Effector memory CD8-positive, alpha-beta T cell (primary cell): Measurements from ENCODE around the gene PCDHGA8.
"Not testable (repeated sequence)": the region's sequence is repeated elsewhere in the genome, so short reads cannot be mapped to it uniquely, and the experiment has no call there.

Experiments
- ATAC-seq: fragments of 150-1000 bp; cut with Tn5 transposase; replicated peaks from 2 replicates; pipeline ENCODE4 v1.10.0; 2021; ENCODE audit warnings: mild to moderate bottlenecking, moderate library complexity
- DNase-seq, 3 experiments: peaks; one replicate each; pipeline ENCODE4 v3.0.0; 2021
- H3K27ac Mint-ChIP-seq, 2 donors: one replicate each; pipeline ENCODE4 v1.8.0; 2022; ENCODE audit warnings: mild to moderate bottlenecking in 2 of 2, mixed read lengths in 2 of 2, moderate library complexity in 2 of 2
- H3K27me3 Mint-ChIP-seq, 2 donors: one replicate each; pipeline ENCODE4 v1.8.0; 2022; ENCODE audit warnings: mixed read lengths in 2 of 2
- H3K36me3 Mint-ChIP-seq: one replicate; pipeline ENCODE4 v1.8.0; 2022; ENCODE audit warnings: mild to moderate bottlenecking, moderate library complexity, mixed read lengths; ENCODE audit not compliant: insufficient read depth
- H3K4me1 Mint-ChIP-seq, 2 donors: one replicate each; pipeline ENCODE4 v1.8.0; 2022; ENCODE audit warnings: low read depth in 2 of 2, mixed read lengths in 2 of 2
- H3K4me3 Mint-ChIP-seq, 2 donors: one replicate each; pipeline ENCODE4 v1.8.0; 2022; ENCODE audit warnings: mild to moderate bottlenecking in 2 of 2, mixed read lengths in 2 of 2, moderate library complexity in 2 of 2
- H3K9me3 Mint-ChIP-seq, 2 donors: one replicate each; pipeline ENCODE4 v1.8.0; 2022; ENCODE audit warnings: mixed read lengths in 2 of 2

The PCDHGA8 gene

GRCh38 chr5:141399555-141400258, 7.3 kb downstream of the PCDHGA8 start:
- H3K27me3 Mint-ChIP-seq = peaks cover 50 to 77% of the 10 kb centered on the region in 2 donors
- peaks cover 0 to 3% of the 10 kb centered on the region in 2 donors for H3K4me1 Mint-ChIP-seq
- no peak overlapping the region for H3K4me3 Mint-ChIP-seq
- peaks cover 4% of the 10 kb centered on the region for H3K36me3 Mint-ChIP-seq
- peaks cover 0 to 5% of the 10 kb centered on the region in 2 donors for H3K9me3 Mint-ChIP-seq
- no peak for DNase-seq
- no peak for ATAC-seq
- no peak overlapping the region for H3K27ac Mint-ChIP-seq

GRCh38 chr5:141402553-141403243, 10.3 kb downstream of the PCDHGA8 start, which contains the start of gene PCDHGA9:
Gene PCDHGA9, plus strand, starts transcription at chr5:141402778. Its CDS starts 175 bp downstream, at chr5:141402953.
- peaks cover 0 to 3% of the 10 kb centered on the region in 2 donors for H3K4me1 Mint-ChIP-seq
- H3K27ac Mint-ChIP-seq = no peak within 1 kb of the TSS
- H3K4me3 Mint-ChIP-seq = peak within 1 kb of the TSS; percentile 29 to 51
- no peak for ATAC-seq
- DNase-seq = no peak
- H3K9me3 Mint-ChIP-seq = peaks cover 0 to 5% of the 10 kb centered on the region in 2 donors
- peaks cover 61 to 79% of the 10 kb centered on the region in 2 donors for H3K27me3 Mint-ChIP-seq
- peaks cover 2% of the 10 kb centered on the region for H3K36me3 Mint-ChIP-seq

- H3K36me3 Mint-ChIP-seq = no peaks in the 10 kb centered on the region
- no peak overlapping the region for H3K27ac Mint-ChIP-seq
- H3K4me1 Mint-ChIP-seq = peaks cover 0 to 3% of the 10 kb centered on the region in 2 donors
- ATAC-seq (no peak), DNase-seq (no peak)
- H3K4me3 Mint-ChIP-seq = peak overlapping the region in 1 of 2 donors; percentile 29
- peaks cover 0 to 5% of the 10 kb centered on the region in 2 donors for H3K9me3 Mint-ChIP-seq
- peaks cover 66 to 86% of the 10 kb centered on the region in 2 donors for H3K27me3 Mint-ChIP-seq
Observed at GRCh38 chr5:141403387-141403786, 11.0 kb downstream of the PCDHGA8 start.

DNA sequence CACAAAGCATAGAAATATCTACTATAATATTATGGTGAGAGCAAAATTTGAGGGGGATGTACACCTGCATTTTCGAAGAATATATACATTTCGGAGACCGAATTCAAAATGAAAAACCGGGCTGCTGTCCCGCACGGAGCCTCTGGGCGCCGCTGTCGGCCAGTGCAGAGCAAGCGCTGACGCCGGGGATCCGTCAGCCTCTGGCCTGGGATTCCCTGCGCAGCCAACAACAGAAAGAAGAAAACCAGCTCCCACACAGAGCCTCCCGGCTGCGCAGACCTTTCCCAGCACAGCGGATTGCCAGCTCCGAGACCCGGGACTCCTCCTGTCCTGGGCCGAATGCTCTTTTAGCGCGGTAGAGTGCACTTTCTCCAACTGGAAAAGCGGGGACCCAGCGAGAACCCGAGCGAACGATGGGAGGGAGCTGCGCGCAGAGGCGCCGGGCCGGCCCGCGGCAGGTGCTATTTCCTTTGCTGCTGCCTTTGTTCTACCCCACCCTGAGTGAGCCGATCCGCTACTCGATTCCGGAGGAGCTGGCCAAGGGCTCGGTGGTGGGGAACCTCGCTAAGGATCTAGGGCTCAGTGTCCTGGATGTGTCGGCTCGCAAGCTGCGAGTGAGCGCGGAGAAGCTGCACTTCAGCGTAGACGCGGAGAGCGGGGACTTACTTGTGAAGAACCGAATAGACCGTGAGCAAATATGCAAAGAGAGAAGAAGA, 15.5 kb downstream of the PCDHGA8 start, which contains the start of gene PCDHGB6:
Gene PCDHGB6 (plus strand): TSS at position 232 of the 716 bp plus-strand sequence. CDS start 182 bp downstream, at position 414.
- peak within 1 kb of the TSS; percentile 23 to 48 for H3K4me3 Mint-ChIP-seq
- H3K27me3 Mint-ChIP-seq = peaks cover 55 to 73% of the 10 kb centered on the region in 2 donors
- not testable (repeated sequence) for DNase-seq, H3K4me1 Mint-ChIP-seq, H3K9me3 Mint-ChIP-seq, ATAC-seq, H3K36me3 Mint-ChIP-seq, H3K27ac Mint-ChIP-seq

GRCh38 chr5:141409598-141410306, 17.3 kb downstream of the PCDHGA8 start:
- Mint-ChIP-seq H3K27ac (no peak overlapping the region), H3K4me1 (peaks cover 8 to 15% of the 10 kb centered on the region in 2 donors), H3K36me3 (peaks cover 7% of the 10 kb centered on the region), H3K27me3 (peaks cover 57 to 73% of the 10 kb centered on the region in 2 donors), H3K4me3 (no peak overlapping the region), H3K9me3 (peaks cover 7% of the 10 kb centered on the region in 2 donors)
- ATAC-seq (no peak), DNase-seq (no peak)

DNA sequence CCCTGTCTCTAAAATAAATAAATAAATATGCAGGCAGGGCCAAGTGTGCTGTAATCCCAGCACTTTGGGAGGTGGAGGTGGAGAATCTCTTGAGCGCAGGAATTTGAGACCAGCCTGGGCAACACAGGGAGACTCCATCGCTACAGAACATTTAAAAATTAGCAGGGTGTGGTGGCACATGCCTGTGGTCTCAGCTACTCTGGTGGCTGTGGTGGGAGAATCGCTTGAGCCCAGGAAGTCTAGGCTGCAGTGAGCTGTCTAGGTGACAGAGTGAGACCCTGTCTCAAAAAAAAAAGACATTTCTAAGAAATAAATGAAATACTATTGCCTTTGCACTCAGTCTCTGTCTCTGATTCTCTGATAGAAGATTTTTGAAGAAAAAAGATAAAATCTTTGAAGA, 19.1 kb downstream of the PCDHGA8 start:
- Mint-ChIP-seq H3K27ac (no peak overlapping the region), H3K36me3 (peaks cover 7% of the 10 kb centered on the region), H3K27me3 (peaks cover 56 to 72% of the 10 kb centered on the region in 2 donors), H3K4me1 (peaks cover 8 to 19% of the 10 kb centered on the region in 2 donors), H3K9me3 (peaks cover 7% of the 10 kb centered on the region in 2 donors), H3K4me3 (no peak overlapping the region)
- DNase-seq = no peak
- ATAC-seq = no peak

DNA sequence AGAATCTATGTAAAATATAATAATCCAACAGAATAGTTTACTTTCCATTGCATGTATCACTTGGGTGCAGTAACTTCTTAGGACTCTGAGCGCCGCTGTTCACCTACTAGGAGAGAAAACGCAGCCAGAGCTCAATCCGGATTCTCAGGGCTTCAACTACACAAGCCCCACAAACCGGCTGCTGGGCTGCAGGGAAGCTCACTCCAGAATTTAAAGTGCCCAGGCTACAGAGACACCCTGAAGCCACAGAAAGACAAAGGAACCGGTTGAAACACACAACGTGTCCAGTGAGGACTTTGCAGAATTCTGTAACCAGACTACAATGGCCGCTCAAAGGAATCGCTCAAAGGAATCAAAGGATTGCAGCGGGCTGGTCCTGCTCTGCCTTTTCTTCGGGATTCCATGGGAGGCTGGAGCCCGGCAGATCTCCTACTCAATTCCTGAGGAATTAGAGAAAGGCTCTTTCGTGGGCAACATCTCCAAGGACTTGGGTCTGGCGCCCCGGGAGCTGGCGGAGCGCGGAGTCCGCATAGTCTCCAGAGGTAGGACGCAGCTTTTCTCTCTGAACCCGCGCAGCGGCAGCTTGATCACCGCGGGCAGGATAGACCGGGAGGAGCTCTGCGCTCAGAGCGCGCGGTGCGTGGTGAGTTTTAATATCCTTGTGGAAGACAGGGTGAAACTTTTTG, 20.6 kb downstream of the PCDHGA8 start, which contains the start of gene PCDHGA10:
Gene PCDHGA10 (plus strand): TSS at position 134 of the 686 bp plus-strand sequence. CDS start 189 bp downstream, at position 323.
- Mint-ChIP-seq H3K36me3 (peaks cover 11% of the 10 kb centered on the region), H3K4me1 (peaks cover 10 to 22% of the 10 kb centered on the region in 2 donors), H3K9me3 (peaks cover 7 to 10% of the 10 kb centered on the region in 2 donors), H3K4me3 (peak within 1 kb of the TSS; percentile 79 to 81), H3K27me3 (peaks cover 63 to 77% of the 10 kb centered on the region in 2 donors), H3K27ac (peak within 1 kb of the TSS in 1 of 2 donors; percentile 63)
- DNase-seq (peak; percentile 35 to 40 (median 35)), ATAC-seq (peak; percentile 80)

- peaks cover 64 to 77% of the 10 kb centered on the region in 2 donors for H3K27me3 Mint-ChIP-seq
- H3K36me3 Mint-ChIP-seq = peaks cover 11% of the 10 kb centered on the region
Observed at GRCh38 chr5:141413540-141414069, 21.2 kb downstream of the PCDHGA8 start.

GRCh38 chr5:141414548-141415274, 22.3 kb downstream of the PCDHGA8 start:
- Mint-ChIP-seq H3K4me3 (peak overlapping the region; percentile 7 to 43), H3K4me1 (peaks cover 10 to 22% of the 10 kb centered on the region in 2 donors), H3K36me3 (peaks cover 18% of the 10 kb centered on the region), H3K9me3 (peaks cover 7 to 19% of the 10 kb centered on the region in 2 donors), H3K27me3 (peaks cover 61 to 77% of the 10 kb centered on the region in 2 donors)
- not testable (repeated sequence) for H3K27ac Mint-ChIP-seq, ATAC-seq, DNase-seq

More at GRCh38 chr5:141413540-141414069, 21.2 kb downstream of the PCDHGA8 start:
- DNase-seq (no peak), ATAC-seq (no peak)
- peak overlapping the region in 1 of 2 donors; percentile 63 for H3K27ac Mint-ChIP-seq
- H3K9me3 Mint-ChIP-seq = peaks cover 8 to 16% of the 10 kb centered on the region in 2 donors
- H3K4me3 Mint-ChIP-seq = peak overlapping the region; percentile 79 to 81
- peaks cover 10 to 22% of the 10 kb centered on the region in 2 donors for H3K4me1 Mint-ChIP-seq

DNA sequence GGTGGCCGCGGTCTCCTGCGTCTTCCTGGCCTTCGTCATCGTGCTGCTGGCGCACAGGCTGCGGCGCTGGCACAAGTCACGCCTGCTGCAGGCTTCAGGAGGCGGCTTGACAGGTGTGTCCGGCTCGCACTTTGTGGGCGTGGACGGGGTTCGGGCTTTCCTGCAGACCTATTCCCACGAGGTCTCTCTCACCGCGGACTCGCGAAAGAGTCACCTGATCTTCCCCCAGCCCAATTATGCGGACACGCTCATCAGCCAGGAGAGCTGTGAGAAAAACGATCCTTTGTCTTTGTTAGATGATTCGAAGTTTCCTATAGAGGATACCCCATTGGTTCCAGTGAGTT, 22.8 kb downstream of the PCDHGA8 start:
- not testable (repeated sequence) for H3K27ac Mint-ChIP-seq, DNase-seq, ATAC-seq
- H3K27me3 Mint-ChIP-seq = peaks cover 62 to 77% of the 10 kb centered on the region in 2 donors
- H3K36me3 Mint-ChIP-seq = peaks cover 12% of the 10 kb centered on the region
- H3K4me3 Mint-ChIP-seq = peak overlapping the region; percentile 41 to 43
- peaks cover 7 to 15% of the 10 kb centered on the region in 2 donors for H3K9me3 Mint-ChIP-seq
- peaks cover 10 to 21% of the 10 kb centered on the region in 2 donors for H3K4me1 Mint-ChIP-seq

DNA sequence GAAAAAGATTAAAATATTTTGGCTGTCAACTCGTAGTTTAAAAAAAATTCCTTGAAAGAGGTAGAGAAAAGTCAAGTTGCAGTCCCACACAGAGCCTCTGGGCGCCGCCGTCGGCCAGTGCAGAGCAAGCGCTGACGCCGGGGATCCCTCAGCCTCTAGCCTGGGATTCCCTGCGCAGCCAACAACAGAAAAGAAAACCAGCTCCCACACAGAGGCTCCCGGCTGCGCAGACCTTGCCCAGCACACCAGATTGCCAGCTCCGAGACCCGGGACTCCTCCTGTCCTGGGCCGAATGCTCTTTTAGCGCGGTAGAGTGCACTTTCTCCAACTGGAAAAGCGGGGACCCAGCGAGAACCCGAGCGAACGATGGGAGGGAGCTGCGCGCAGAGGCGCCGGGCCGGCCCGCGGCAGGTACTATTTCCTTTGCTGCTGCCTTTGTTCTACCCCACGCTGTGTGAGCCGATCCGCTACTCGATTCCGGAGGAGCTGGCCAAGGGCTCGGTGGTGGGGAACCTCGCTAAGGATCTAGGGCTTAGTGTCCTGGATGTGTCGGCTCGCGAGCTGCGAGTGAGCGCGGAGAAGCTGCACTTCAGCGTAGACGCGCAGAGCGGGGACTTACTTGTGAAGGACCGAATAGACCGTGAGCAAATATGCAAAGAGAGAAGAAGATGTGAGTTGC, 25.2 kb downstream of the PCDHGA8 start, which contains the start of gene PCDHGB7:
Gene PCDHGB7 (plus strand): TSS at position 184 of the 679 bp plus-strand sequence. CDS start 183 bp downstream, at position 367.
- H3K27ac Mint-ChIP-seq, DNase-seq: not testable (repeated sequence)
- H3K4me1 Mint-ChIP-seq = peaks cover 14 to 24% of the 10 kb centered on the region in 2 donors
- ATAC-seq = peak; percentile 60
- H3K4me3 Mint-ChIP-seq = peak within 1 kb of the TSS; percentile 53 to 67
- peaks cover 19% of the 10 kb centered on the region for H3K36me3 Mint-ChIP-seq
- peaks cover 80 to 93% of the 10 kb centered on the region in 2 donors for H3K27me3 Mint-ChIP-seq
- H3K9me3 Mint-ChIP-seq = peaks cover 7 to 12% of the 10 kb centered on the region in 2 donors
